NB4 (cell line): ENCODE results near the gene B4GALNT4.

Experiments
- CTCF ChIP-seq: IDR thresholded peaks from one replicate; pipeline ENCODE4 v1.5.1; 2012; ENCODE audit warnings: low read depth, low read length
- MAX ChIP-seq: IDR thresholded peaks from 2 replicates; pipeline ENCODE4 v1.6.1; 2011; ENCODE audit warnings: low read depth, low read length
- POLR2A ChIP-seq: IDR thresholded peaks from 2 replicates; pipeline ENCODE4 v1.6.1; 2011; ENCODE audit warnings: mild to moderate bottlenecking; ENCODE audit not compliant: insufficient read length; ENCODE audit errors: extremely low read depth

GRCh38 chr11:330694-331357, 38.5 kb upstream of the B4GALNT4 start:
- TF ChIP-seq CTCF, result no peak
- TF ChIP-seq POLR2A, result no peak
- TF ChIP-seq MAX, result no peak
